H7 (cell line): ENCODE data around the gene VSIG4. TPM values are rescaled to one million over a fixed set of nuclear protein-coding genes. Genes with fewer than 3 reads are reported as not detected.

Experiments used
- DNase-seq: peaks from one replicate; pipeline ENCODE4 v3.0.0; 2012
- H3K27me3 ChIP-seq: 2 replicates; pipeline ENCODE4 v1.6.0; 2011; ENCODE audit warnings: mild to moderate bottlenecking, low read length; ENCODE audit not compliant: control insufficient read depth, insufficient read depth
- H3K36me3 ChIP-seq: replicated peaks from 2 replicates; pipeline ENCODE4 v1.5.1; 2011; ENCODE audit warnings: low read length; ENCODE audit not compliant: control insufficient read depth, insufficient read depth
- H3K4me3 ChIP-seq: 2 replicates; pipeline ENCODE4 v1.5.1; 2011; ENCODE audit warnings: low read depth, mild to moderate bottlenecking, control low read depth, low read length, moderate library complexity; ENCODE audit not compliant: insufficient read depth
- total RNA-seq: library from RNA; depleted of rRNA; stranded (reverse); fragments of >200 nt; shearing (Covaris generic); gene quantifications from 2 replicates; pipeline ENCODE4 v1.2.3, GENCODE V29; 2014

VSIG4 gene
- total RNA-seq, 1 experiment from 2014 or later, result not detected

- Histone ChIP-seq H3K27me3 (no peaks in the 10 kb centered on the region), H3K36me3 (no peaks in the 10 kb centered on the region), H3K4me3 (no peak overlapping the region)
- DNase-seq, result no peak
Measured at GRCh38 chrX:66019974-66020373, 19.9 kb downstream of the VSIG4 start.

GRCh38 chrX:66019310-66019652, 20.6 kb downstream of the VSIG4 start:
- Histone ChIP-seq H3K4me3 (no peak overlapping the region), H3K27me3 (no peaks in the 10 kb centered on the region), H3K36me3 (no peaks in the 10 kb centered on the region)
- DNase-seq, result no peak

GRCh38 chrX:66018585-66019309, 21.1 kb downstream of the VSIG4 start:
- DNase-seq, result no peak
- Histone ChIP-seq H3K36me3 (no peaks in the 10 kb centered on the region), H3K27me3 (no peaks in the 10 kb centered on the region), H3K4me3 (no peak overlapping the region)

- Histone ChIP-seq H3K36me3 (no peaks in the 10 kb centered on the region), H3K27me3 (no peaks in the 10 kb centered on the region), H3K4me3 (no peak overlapping the region)
- no peak for DNase-seq
Measured at GRCh38 chrX:66017659-66018170, 22.2 kb downstream of the VSIG4 start.

GRCh38 chrX:66016905-66017658, 22.8 kb downstream of the VSIG4 start:
- no peaks in the 10 kb centered on the region for H3K27me3 ChIP-seq
- no peak overlapping the region for H3K4me3 ChIP-seq
- H3K36me3 ChIP-seq, result no peaks in the 10 kb centered on the region
- DNase-seq, result no peak

- H3K36me3 ChIP-seq, result no peaks in the 10 kb centered on the region
- no peak overlapping the region for H3K4me3 ChIP-seq
- no peak for DNase-seq
- H3K27me3 ChIP-seq, result no peaks in the 10 kb centered on the region
Measured at GRCh38 chrX:66015900-66016689, 23.8 kb downstream of the VSIG4 start.

- no peak for DNase-seq
- Histone ChIP-seq H3K27me3 (no peaks in the 10 kb centered on the region), H3K4me3 (no peak overlapping the region), H3K36me3 (no peaks in the 10 kb centered on the region)
Measured at GRCh38 chrX:66015152-66015831, 24.6 kb downstream of the VSIG4 start.

- no peak for DNase-seq
- no peak overlapping the region for H3K4me3 ChIP-seq
- H3K27me3 ChIP-seq, result no peaks in the 10 kb centered on the region
- no peaks in the 10 kb centered on the region for H3K36me3 ChIP-seq
Measured at GRCh38 chrX:66014556-66014955, 25.3 kb downstream of the VSIG4 start.

GRCh38 chrX:66014084-66014483, 25.8 kb downstream of the VSIG4 start:
- no peak for DNase-seq
- H3K36me3 ChIP-seq, result no peaks in the 10 kb centered on the region
- no peak overlapping the region for H3K4me3 ChIP-seq
- no peaks in the 10 kb centered on the region for H3K27me3 ChIP-seq

- Histone ChIP-seq H3K27me3 (no peaks in the 10 kb centered on the region), H3K4me3 (no peak overlapping the region), H3K36me3 (no peaks in the 10 kb centered on the region)
- no peak for DNase-seq
Measured at GRCh38 chrX:66013194-66013816, 26.6 kb downstream of the VSIG4 start.

- no peaks in the 10 kb centered on the region for H3K36me3 ChIP-seq
- no peak overlapping the region for H3K4me3 ChIP-seq
- no peak for DNase-seq
- no peaks in the 10 kb centered on the region for H3K27me3 ChIP-seq
Measured at GRCh38 chrX:66012094-66012534, 27.8 kb downstream of the VSIG4 start.

GRCh38 chrX:66009231-66009845, 30.5 kb downstream of the VSIG4 start:
- Histone ChIP-seq H3K4me3 (no peak overlapping the region), H3K27me3 (no peaks in the 10 kb centered on the region), H3K36me3 (no peaks in the 10 kb centered on the region)
- no peak for DNase-seq

- Histone ChIP-seq H3K4me3 (no peak overlapping the region), H3K36me3 (no peaks in the 10 kb centered on the region), H3K27me3 (no peaks in the 10 kb centered on the region)
- DNase-seq, result no peak
Measured at GRCh38 chrX:66008328-66008970, 31.4 kb downstream of the VSIG4 start.
